HG03571 (cell line): ENCODE results near the gene OR5C1.
"Not testable (repeated sequence)": the region's sequence is repeated elsewhere in the genome, so short reads cannot be mapped to it uniquely, and the experiment has no call there.

Experiments
- ATAC-seq: cut with Tn5 transposase; IDR thresholded peaks from one replicate; pipeline ENCODE4 v1.9.1; 2021; ENCODE audit not compliant: unreplicated experiment

OR5C1 gene

DNA sequence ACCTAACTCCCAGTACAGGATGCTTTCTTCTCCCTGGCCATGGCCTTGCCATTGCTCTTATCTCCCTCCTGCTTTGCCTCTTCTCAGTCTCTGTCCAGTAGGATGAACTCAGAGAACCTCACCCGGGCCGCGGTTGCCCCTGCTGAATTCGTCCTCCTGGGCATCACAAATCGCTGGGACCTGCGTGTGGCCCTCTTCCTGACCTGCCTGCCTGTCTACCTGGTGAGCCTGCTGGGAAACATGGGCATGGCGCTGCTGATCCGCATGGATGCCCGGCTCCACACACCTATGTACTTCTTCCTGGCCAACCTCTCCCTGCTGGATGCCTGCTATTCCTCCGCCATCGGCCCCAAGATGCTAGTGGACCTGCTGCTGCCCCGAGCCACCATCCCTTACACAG, at the start of gene OR5C1:
OR5C1 (plus strand) TSS at position 103 of the 400 bp plus-strand sequence; CDS start at position 103, 0 bp downstream.
- no peak for ATAC-seq

DNA sequence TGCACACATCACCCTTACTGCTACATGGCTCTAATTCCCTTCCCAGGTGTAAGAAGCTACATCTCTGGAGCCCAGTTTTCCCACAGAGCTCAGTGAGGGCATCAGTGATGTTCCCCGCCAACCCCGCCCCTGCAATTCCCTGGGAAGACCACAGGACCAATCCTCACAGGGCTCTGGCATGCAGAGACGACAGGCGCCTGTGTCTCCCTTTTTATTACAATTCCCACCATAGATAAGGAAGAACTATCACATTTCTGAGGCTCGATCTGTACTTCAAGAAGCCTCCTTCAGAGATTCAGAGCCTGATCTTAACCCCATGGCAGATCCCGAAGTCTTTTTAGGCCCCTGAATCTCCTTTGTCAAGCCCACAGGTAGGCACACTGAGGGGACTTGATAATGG, 46.7 kb upstream of the OR5C1 start, which contains the start of gene OR1L6:
OR1L6 (plus strand) TSS at position 301 of the 400 bp plus-strand sequence. CDS start 7,545 bp downstream, outside the sequence.
- ATAC-seq = no peak

GRCh38 chr9:122754825-122755224, 33.9 kb upstream of the OR5C1 start:
- ATAC-seq = no peak

DNA sequence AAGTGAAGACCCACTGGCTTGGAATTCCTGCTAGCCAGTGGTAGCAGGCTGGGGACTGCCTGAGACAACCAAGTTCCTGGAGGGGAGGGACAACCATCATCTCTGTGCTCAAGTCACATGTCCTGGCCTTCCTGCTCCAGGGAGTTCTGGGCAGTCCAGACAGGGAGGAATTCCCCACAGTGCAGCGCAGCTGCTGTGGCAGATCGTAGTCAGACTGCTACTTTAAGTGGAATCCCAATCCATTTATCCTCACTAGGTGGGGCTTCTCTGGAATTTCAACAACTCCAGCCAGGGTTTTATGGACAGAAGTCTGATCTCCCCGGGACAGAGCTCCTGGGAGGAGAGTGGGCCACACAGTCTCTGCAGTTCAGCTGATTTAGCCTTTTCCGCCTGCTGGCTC, 20.9 kb upstream of the OR5C1 start:
- no peak for ATAC-seq

GRCh38 chr9:122777052-122777451, 11.7 kb upstream of the OR5C1 start:
- ATAC-seq = no peak

DNA sequence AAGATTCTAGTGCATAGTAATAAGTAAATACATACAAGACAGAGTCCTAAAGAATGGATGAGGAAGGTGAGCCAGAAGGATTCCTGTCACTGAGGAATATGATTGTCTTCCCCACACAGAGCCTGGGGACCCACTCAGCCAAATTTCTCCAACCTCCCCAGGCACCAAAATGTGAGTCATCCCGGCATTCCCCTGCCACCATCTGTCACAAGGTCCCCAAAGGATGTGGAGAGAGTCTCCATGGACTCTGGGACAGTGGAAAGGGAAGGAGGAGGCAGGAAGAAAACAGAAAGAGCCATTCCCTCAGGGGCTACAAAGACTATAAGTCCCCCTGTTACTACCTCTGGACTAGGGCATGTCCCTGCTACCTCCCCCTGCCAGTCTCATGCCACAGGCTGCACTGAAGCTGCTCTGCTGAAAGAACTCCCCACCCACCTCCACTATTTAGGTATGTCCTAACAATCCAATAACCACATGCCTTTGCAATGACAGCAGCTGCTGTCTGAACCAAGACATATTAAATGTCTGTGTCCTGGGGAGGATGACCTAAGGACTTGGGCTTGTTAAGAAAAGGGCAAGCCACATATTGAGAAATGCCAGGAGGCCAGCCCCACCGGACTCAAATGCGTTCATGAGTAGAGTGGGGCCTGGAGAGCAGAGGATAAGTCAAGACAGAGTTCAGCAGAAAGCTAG, 10.7 kb upstream of the OR5C1 start:
- ATAC-seq = no peak

GRCh38 chr9:122779181-122779580, 9.6 kb upstream of the OR5C1 start:
- ATAC-seq = no peak

GRCh38 chr9:122780026-122780425, 8.7 kb upstream of the OR5C1 start:
- ATAC-seq = no peak

GRCh38 chr9:122781671-122782070, 7.1 kb upstream of the OR5C1 start:
- ATAC-seq = no peak

DNA sequence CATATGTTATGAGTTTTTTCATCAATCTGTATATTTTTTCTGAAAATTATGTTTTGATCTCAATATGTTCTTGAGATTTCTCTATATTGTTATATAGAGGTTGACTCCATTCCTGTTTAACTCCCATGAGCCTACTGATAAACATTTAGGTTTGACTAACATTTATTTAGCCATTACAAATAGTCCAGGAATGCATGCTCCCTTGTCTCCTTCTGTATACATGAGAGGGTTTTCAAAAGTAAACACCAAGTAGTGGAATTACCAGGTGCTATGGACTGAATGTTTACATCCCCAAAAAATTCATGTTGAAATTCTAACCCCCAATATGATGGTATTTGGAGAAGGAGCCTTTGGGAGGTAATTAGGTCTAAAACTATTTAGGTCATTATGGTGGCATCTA, 3.5 kb upstream of the OR5C1 start:
- no peak for ATAC-seq

DNA sequence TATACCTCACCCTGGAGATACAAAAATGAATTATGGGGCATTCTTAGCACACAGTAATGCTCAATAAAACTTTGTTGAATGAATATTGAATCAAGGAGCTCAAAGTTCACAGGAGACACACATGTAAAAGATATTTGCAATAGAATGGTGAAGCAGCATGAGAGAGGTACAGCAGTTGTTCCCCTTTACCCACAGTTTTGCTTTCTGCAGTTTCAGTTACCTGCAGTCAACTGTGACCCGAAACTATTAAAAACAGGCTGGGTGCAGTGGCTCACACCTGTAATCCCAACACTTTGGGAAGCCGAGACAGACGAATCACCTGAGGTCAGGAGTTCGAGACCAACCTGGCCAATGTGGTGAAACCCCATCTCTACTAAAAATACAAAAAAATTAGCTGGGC, 2.4 kb upstream of the OR5C1 start:
- no peak for ATAC-seq

GRCh38 chr9:122789256-122790046, 718 bp downstream of the OR5C1 start:
- ATAC-seq = no peak

GRCh38 chr9:122791872-122792669, 3.3 kb downstream of the OR5C1 start:
- ATAC-seq = no peak

GRCh38 chr9:122797316-122798063, 8.8 kb downstream of the OR5C1 start:
- no peak for ATAC-seq

- ATAC-seq = no peak
Measured at GRCh38 chr9:122800066-122801060, 11.6 kb downstream of the OR5C1 start, which contains the start of gene OR1K1. Gene OR1K1, plus strand, starts transcription at chr9:122800123. Its CDS starts 0 bp downstream, at chr9:122800123.

GRCh38 chr9:122806661-122807060, 17.9 kb downstream of the OR5C1 start:
- ATAC-seq = no peak

GRCh38 chr9:122807271-122807900, 18.7 kb downstream of the OR5C1 start:
- no peak for ATAC-seq

DNA sequence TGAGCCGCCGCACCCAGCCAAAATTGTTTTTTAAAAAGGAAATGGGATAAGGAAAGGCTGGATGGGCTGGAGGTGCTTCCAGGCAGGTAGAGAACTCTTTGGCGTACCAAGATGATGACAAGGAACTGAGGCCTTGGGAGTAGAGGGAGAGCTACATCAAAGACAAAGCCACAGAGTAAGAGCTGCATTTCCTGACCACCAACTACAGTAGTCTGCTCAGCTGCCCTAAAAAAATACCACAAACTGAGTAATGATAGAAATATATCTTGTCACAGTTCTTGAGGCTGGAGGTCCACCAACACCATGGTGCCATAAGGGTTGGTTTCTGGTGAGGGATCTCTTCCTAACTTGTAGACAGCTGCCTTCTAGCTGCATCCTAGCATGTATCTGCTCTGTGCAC, 19.4 kb downstream of the OR5C1 start:
- no peak for ATAC-seq

- ATAC-seq = not testable (repeated sequence)
Measured at GRCh38 chr9:122809261-122809660, 20.5 kb downstream of the OR5C1 start.
